ENCODE results near the gene ABCB9. TPM values are rescaled to one million over a fixed set of nuclear protein-coding genes. Genes with fewer than 3 reads are reported as not detected.
A peak's percentile ranks its signal among the peaks of the same experiment; 100 is the strongest.

The ABCB9 gene
- total RNA-seq, 1 donor from 2014 or later = 3.7 TPM

- peak within 1 kb of the TSS; percentile 99 for H3K27ac Mint-ChIP-seq
Observed at GRCh38 chr12:122974892-122975789, 8.9 kb upstream of the ABCB9 start, which contains the start of gene OGFOD2. Gene OGFOD2, plus strand, starts transcription at chr12:122975244. Its CDS starts 8 bp downstream, at chr12:122975252.

GRCh38 chr12:122974274-122974891, 8.1 kb upstream of the ABCB9 start:
- intact Hi-C loops (cut with micrococcal nuclease) = loop anchor here (1.0 to 10.0 kb wide), 5 partner anchors 8 to 450 kb away; partner anchors contain the start of genes ABCB9, KNTC1, MPHOSPH9 and MTRFR
- peak; percentile 100 for DNase-seq
- H3K27ac Mint-ChIP-seq = peak overlapping the region; percentile 99
- H3K4me3 Mint-ChIP-seq = peak overlapping the region; percentile 94
- H3K4me1 Mint-ChIP-seq = peaks cover 19% of the 10 kb centered on the region
- H3K9me3 Mint-ChIP-seq = no peaks in the 10 kb centered on the region
- no peaks in the 10 kb centered on the region for H3K27me3 Mint-ChIP-seq
- peaks cover 2% of the 10 kb centered on the region for H3K36me3 Mint-ChIP-seq (ENCODE audit: low read depth)

More at GRCh38 chr12:122974892-122975789, 8.9 kb upstream of the ABCB9 start, which contains the start of gene OGFOD2:
- H3K4me1 Mint-ChIP-seq = peaks cover 21% of the 10 kb centered on the region
- H3K27me3 Mint-ChIP-seq = no peaks in the 10 kb centered on the region
- peak; percentile 98 for DNase-seq
- peak within 1 kb of the TSS; percentile 94 for H3K4me3 Mint-ChIP-seq
- intact Hi-C loops (cut with micrococcal nuclease) = loop anchor here (1.0 to 10.0 kb wide), 5 partner anchors 9 to 450 kb away; partner anchors contain the start of genes ABCB9, KNTC1, MPHOSPH9 and MTRFR
- H3K36me3 Mint-ChIP-seq (ENCODE audit: low read depth) = peaks cover 4% of the 10 kb centered on the region
- no peaks in the 10 kb centered on the region for H3K9me3 Mint-ChIP-seq

GRCh38 chr12:122969676-122970075, 3.4 kb upstream of the ABCB9 start:
- Mint-ChIP-seq H3K36me3 (ENCODE audit: low read depth) (peaks cover 2% of the 10 kb centered on the region), H3K9me3 (no peaks in the 10 kb centered on the region), H3K27me3 (no peaks in the 10 kb centered on the region), H3K27ac (no peak overlapping the region), H3K4me1 (peaks cover 12% of the 10 kb centered on the region), H3K4me3 (no peak overlapping the region)
- intact Hi-C loops (cut with micrococcal nuclease) = loop anchor here (10.0 kb wide), 2 partner anchors 395 to 445 kb away; partner anchors contain the start of genes KNTC1, RSRC2 and SBNO1
- no peak for DNase-seq

GRCh38 chr12:122968104-122968503, 1.8 kb upstream of the ABCB9 start:
- Mint-ChIP-seq H3K4me3 (no peak overlapping the region), H3K27me3 (no peaks in the 10 kb centered on the region), H3K36me3 (ENCODE audit: low read depth) (no peaks in the 10 kb centered on the region), H3K4me1 (peaks cover 4% of the 10 kb centered on the region), H3K9me3 (no peaks in the 10 kb centered on the region), H3K27ac (no peak overlapping the region)
- no peak for DNase-seq
- intact Hi-C loops (cut with micrococcal nuclease) = no loop called here

- no peak overlapping the region for H3K4me3 Mint-ChIP-seq
- intact Hi-C loops (cut with micrococcal nuclease) = loop anchor here (1.0 kb wide), 1 partner anchor 7 kb away; no protein-coding TSS in a partner anchor
- no peak for DNase-seq
- peaks cover 4% of the 10 kb centered on the region for H3K4me1 Mint-ChIP-seq
- H3K27me3 Mint-ChIP-seq = no peaks in the 10 kb centered on the region
- H3K27ac Mint-ChIP-seq = no peak overlapping the region
- no peaks in the 10 kb centered on the region for H3K36me3 Mint-ChIP-seq (ENCODE audit: low read depth)
- H3K9me3 Mint-ChIP-seq = no peaks in the 10 kb centered on the region
Observed at GRCh38 chr12:122966743-122967550, 684 bp upstream of the ABCB9 start.

GRCh38 chr12:122965321-122965751, 927 bp downstream of the ABCB9 start:
- intact Hi-C loops (cut with micrococcal nuclease) = no loop called here
- Mint-ChIP-seq H3K36me3 (ENCODE audit: low read depth) (no peaks in the 10 kb centered on the region), H3K27ac (no peak overlapping the region), H3K27me3 (no peaks in the 10 kb centered on the region), H3K4me1 (peaks cover 4% of the 10 kb centered on the region), H3K4me3 (peak overlapping the region; percentile 26), H3K9me3 (no peaks in the 10 kb centered on the region)
- DNase-seq = no peak

GRCh38 chr12:122964439-122965257, 1.6 kb downstream of the ABCB9 start:
- Mint-ChIP-seq H3K9me3 (no peaks in the 10 kb centered on the region), H3K4me1 (peaks cover 4% of the 10 kb centered on the region), H3K27me3 (no peaks in the 10 kb centered on the region), H3K27ac (no peak overlapping the region), H3K4me3 (peak overlapping the region; percentile 70), H3K36me3 (ENCODE audit: low read depth) (no peaks in the 10 kb centered on the region)
- intact Hi-C loops (cut with micrococcal nuclease) = no loop called here
- DNase-seq = peak; percentile 56

GRCh38 chr12:122963941-122964265, 2.4 kb downstream of the ABCB9 start:
- intact Hi-C loops (cut with micrococcal nuclease) = no loop called here
- Mint-ChIP-seq H3K27me3 (no peaks in the 10 kb centered on the region), H3K4me3 (no peak overlapping the region), H3K27ac (no peak overlapping the region), H3K36me3 (ENCODE audit: low read depth) (no peaks in the 10 kb centered on the region), H3K9me3 (no peaks in the 10 kb centered on the region), H3K4me1 (peaks cover 4% of the 10 kb centered on the region)
- DNase-seq = no peak

- Mint-ChIP-seq H3K4me1 (peaks cover 2% of the 10 kb centered on the region), H3K9me3 (no peaks in the 10 kb centered on the region), H3K4me3 (no peak overlapping the region), H3K36me3 (ENCODE audit: low read depth) (peaks cover 1% of the 10 kb centered on the region), H3K27ac (no peak overlapping the region), H3K27me3 (no peaks in the 10 kb centered on the region)
- intact Hi-C loops (cut with micrococcal nuclease) = no loop called here
- DNase-seq = no peak
Observed at GRCh38 chr12:122961531-122962329, 4.5 kb downstream of the ABCB9 start.

GRCh38 chr12:122960193-122960569, 6.1 kb downstream of the ABCB9 start:
- DNase-seq = no peak
- Mint-ChIP-seq H3K4me3 (no peak overlapping the region), H3K27ac (no peak overlapping the region), H3K9me3 (no peaks in the 10 kb centered on the region), H3K27me3 (no peaks in the 10 kb centered on the region), H3K4me1 (peaks cover 2% of the 10 kb centered on the region), H3K36me3 (ENCODE audit: low read depth) (peaks cover 1% of the 10 kb centered on the region)
- intact Hi-C loops (cut with micrococcal nuclease) = no loop called here

GRCh38 chr12:122959566-122960192, 6.6 kb downstream of the ABCB9 start:
- no peak overlapping the region for H3K4me3 Mint-ChIP-seq
- intact Hi-C loops (cut with micrococcal nuclease) = no loop called here
- H3K36me3 Mint-ChIP-seq (ENCODE audit: low read depth) = peaks cover 1% of the 10 kb centered on the region
- no peak for DNase-seq
- no peaks in the 10 kb centered on the region for H3K9me3 Mint-ChIP-seq
- no peak overlapping the region for H3K27ac Mint-ChIP-seq
- no peaks in the 10 kb centered on the region for H3K27me3 Mint-ChIP-seq
- H3K4me1 Mint-ChIP-seq = no peaks in the 10 kb centered on the region

Measured in activated CD4-positive, alpha-beta T cell treated with anti-CD3 and anti-CD28 coated beads, Interleukin-2, amount 10 ng/mL, durations not matched to agents 24 days and 14 days (primary cell).